Measurements from ENCODE around the gene EYA4. TPM values are rescaled to one million over a fixed set of nuclear protein-coding genes. Genes with fewer than 3 reads are reported as not detected.

The EYA4 gene
- total and polyA plus RNA-seq, 3 experiments from 2014 or later = not detected

GRCh38 chr6:133546098-133546497 lies 304.9 kb downstream of the EYA4 start:
- H3K36me3 Mint-ChIP-seq = no peaks in the 10 kb centered on the region
- CTCF ChIA-PET = no interaction called here

GRCh38 chr6:133547136-133547535 lies 306.0 kb downstream of the EYA4 start:
- DNase-seq = no peak
- ChIA-PET CTCF (no interaction called here), POLR2A (no interaction called here)
- Mint-ChIP-seq H3K36me3 (no peaks in the 10 kb centered on the region), H3K27me3 (peaks cover 6 to 11% of the 10 kb centered on the region in 2 donors), H3K4me1 (no peaks in the 10 kb centered on the region), H3K9me3 (peaks cover 0 to 1% (median 0%) of the 10 kb centered on the region in 5 donors), H3K4me3 (no peak overlapping the region), H3K27ac (peak overlapping the region in 1 of 8 donors; percentile 45)
- no peak overlapping the region for H3K4me3 ChIP-seq (ENCODE audit: low read length)
- no peaks in the 10 kb centered on the region for H3K9me3 ChIP-seq (ENCODE audit: low read length)
- no peaks in the 10 kb centered on the region for H3K36me3 ChIP-seq (ENCODE audit: insufficient read depth, low read length)
- no peaks in the 10 kb centered on the region for H3K27me3 ChIP-seq (ENCODE audit: insufficient read depth, low read length, poor library complexity, severe bottlenecking)
- H3K27ac ChIP-seq (ENCODE audit: low read depth, low read length) = no peak overlapping the region
- H3K4me1 ChIP-seq (ENCODE audit: insufficient read depth, low read length) = no peaks in the 10 kb centered on the region

More at GRCh38 chr6:133546098-133546497, 304.9 kb downstream of the EYA4 start:
- POLR2A ChIA-PET = no interaction called here
- H3K27ac ChIP-seq (ENCODE audit: low read depth, low read length) = no peak overlapping the region
- Mint-ChIP-seq H3K27ac (no peak overlapping the region), H3K4me1 (no peaks in the 10 kb centered on the region), H3K9me3 (peaks cover 0 to 1% (median 0%) of the 10 kb centered on the region in 5 donors), H3K27me3 (peaks cover 4 to 11% of the 10 kb centered on the region in 2 donors), H3K4me3 (no peak overlapping the region)
- no peaks in the 10 kb centered on the region for H3K27me3 ChIP-seq (ENCODE audit: insufficient read depth, low read length, poor library complexity, severe bottlenecking)
- no peaks in the 10 kb centered on the region for H3K4me1 ChIP-seq (ENCODE audit: insufficient read depth, low read length)
- no peak overlapping the region for H3K4me3 ChIP-seq (ENCODE audit: low read length)
- H3K36me3 ChIP-seq (ENCODE audit: insufficient read depth, low read length) = no peaks in the 10 kb centered on the region
- no peak for DNase-seq
- no peaks in the 10 kb centered on the region for H3K9me3 ChIP-seq (ENCODE audit: low read length)

DNA sequence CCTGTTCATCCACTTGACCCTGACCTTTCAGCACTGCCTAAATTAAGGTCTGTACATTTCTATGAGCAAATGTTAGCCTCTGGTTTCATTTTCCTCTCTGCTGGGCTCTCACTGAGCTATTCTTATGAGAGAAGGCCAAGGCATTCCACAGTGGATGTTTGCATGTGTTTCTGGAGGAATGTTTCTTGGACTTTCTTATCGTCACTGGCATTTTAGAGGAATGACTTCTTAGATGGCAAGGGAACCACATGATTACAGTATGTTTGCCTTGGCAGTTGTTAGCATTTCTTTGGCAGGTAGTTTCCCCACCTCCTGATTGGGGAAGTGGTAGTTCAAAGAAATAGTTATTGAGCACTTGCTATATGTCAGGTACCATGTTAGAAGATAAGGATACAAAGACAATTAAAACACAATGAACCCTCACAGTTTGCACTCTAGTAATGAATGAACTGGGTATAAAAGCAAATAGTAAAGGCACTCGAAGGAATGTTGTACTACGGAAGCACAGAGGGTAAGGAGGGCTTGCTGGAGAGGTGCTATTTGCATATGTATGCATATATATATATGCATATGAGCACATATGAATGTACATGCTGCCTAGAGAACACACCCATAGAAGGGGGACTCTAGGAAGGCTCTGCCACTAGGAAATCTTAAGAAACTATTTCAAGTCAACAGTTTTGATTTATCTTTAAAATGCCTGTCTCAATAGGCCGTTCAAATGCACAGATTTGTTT lies 307.4 kb downstream of the EYA4 start:
- Mint-ChIP-seq H3K4me1 (no peaks in the 10 kb centered on the region), H3K4me3 (no peak overlapping the region), H3K36me3 (no peaks in the 10 kb centered on the region), H3K27me3 (peaks cover 0 to 7% of the 10 kb centered on the region in 2 donors), H3K9me3 (no peaks in the 10 kb centered on the region), H3K27ac (peak overlapping the region in 1 of 8 donors; percentile 5)
- H3K9me3 ChIP-seq (ENCODE audit: low read length) = no peaks in the 10 kb centered on the region
- no peaks in the 10 kb centered on the region for H3K36me3 ChIP-seq (ENCODE audit: insufficient read depth, low read length)
- no peak overlapping the region for H3K27ac ChIP-seq (ENCODE audit: low read depth, low read length)
- no peak for DNase-seq
- ChIA-PET POLR2A (no interaction called here), CTCF (no interaction called here)
- no peaks in the 10 kb centered on the region for H3K4me1 ChIP-seq (ENCODE audit: insufficient read depth, low read length)
- no peaks in the 10 kb centered on the region for H3K27me3 ChIP-seq (ENCODE audit: insufficient read depth, low read length, poor library complexity, severe bottlenecking)
- H3K4me3 ChIP-seq (ENCODE audit: low read length) = no peak overlapping the region

DNA sequence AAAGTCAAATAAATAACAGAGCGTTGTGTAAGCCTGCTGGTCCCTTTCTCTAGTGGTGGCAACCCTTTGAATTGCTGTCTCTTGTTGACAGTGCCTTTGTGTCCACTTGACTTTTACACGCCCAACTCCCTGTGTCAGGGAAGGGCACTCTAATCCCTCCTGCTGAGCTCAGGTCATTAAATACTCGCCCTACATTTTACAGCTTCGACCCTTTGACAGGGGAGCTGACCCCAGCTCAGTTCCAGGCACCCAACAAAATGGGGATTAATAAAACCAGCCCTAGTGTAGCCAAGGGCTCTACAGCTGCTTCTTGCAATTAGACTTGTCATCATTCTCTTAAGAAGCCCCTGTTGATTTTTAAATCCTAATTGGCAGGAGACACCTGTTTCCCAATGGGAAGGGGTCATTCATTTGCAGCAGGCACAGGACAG lies 308.2 kb downstream of the EYA4 start:
- no peaks in the 10 kb centered on the region for H3K36me3 ChIP-seq (ENCODE audit: insufficient read depth, low read length)
- Mint-ChIP-seq H3K4me3 (no peak overlapping the region), H3K36me3 (no peaks in the 10 kb centered on the region), H3K4me1 (no peaks in the 10 kb centered on the region), H3K9me3 (no peaks in the 10 kb centered on the region), H3K27ac (no peak overlapping the region), H3K27me3 (peaks cover 0 to 7% of the 10 kb centered on the region in 2 donors)
- H3K4me1 ChIP-seq (ENCODE audit: insufficient read depth, low read length) = no peaks in the 10 kb centered on the region
- H3K27me3 ChIP-seq (ENCODE audit: insufficient read depth, low read length, poor library complexity, severe bottlenecking) = no peaks in the 10 kb centered on the region
- no peaks in the 10 kb centered on the region for H3K9me3 ChIP-seq (ENCODE audit: low read length)
- no peak overlapping the region for H3K27ac ChIP-seq (ENCODE audit: low read depth, low read length)
- ChIA-PET POLR2A (no interaction called here), CTCF (no interaction called here)
- DNase-seq = no peak
- no peak overlapping the region for H3K4me3 ChIP-seq (ENCODE audit: low read length)

- Mint-ChIP-seq H3K27ac (no peak overlapping the region), H3K9me3 (no peaks in the 10 kb centered on the region), H3K4me1 (no peaks in the 10 kb centered on the region), H3K36me3 (no peaks in the 10 kb centered on the region), H3K4me3 (no peak overlapping the region), H3K27me3 (peaks cover 0 to 5% of the 10 kb centered on the region in 2 donors)
- no peaks in the 10 kb centered on the region for H3K36me3 ChIP-seq (ENCODE audit: insufficient read depth, low read length)
- POLR2A ChIA-PET = no interaction called here
- H3K4me1 ChIP-seq (ENCODE audit: insufficient read depth, low read length) = no peaks in the 10 kb centered on the region
- DNase-seq = no peak
- H3K27ac ChIP-seq (ENCODE audit: low read depth, low read length) = no peak overlapping the region
- no peaks in the 10 kb centered on the region for H3K9me3 ChIP-seq (ENCODE audit: low read length)
- CTCF ChIA-PET = no interaction called here
- no peak overlapping the region for H3K4me3 ChIP-seq (ENCODE audit: low read length)
- H3K27me3 ChIP-seq (ENCODE audit: insufficient read depth, low read length, poor library complexity, severe bottlenecking) = no peaks in the 10 kb centered on the region
Measured at GRCh38 chr6:133550026-133550425, 308.9 kb downstream of the EYA4 start.

- Histone ChIP-seq H3K27ac (ENCODE audit: low read depth, low read length) (no peak overlapping the region), H3K4me1 (ENCODE audit: insufficient read depth, low read length) (no peaks in the 10 kb centered on the region), H3K9me3 (ENCODE audit: low read length) (no peaks in the 10 kb centered on the region), H3K4me3 (ENCODE audit: low read length) (no peak overlapping the region), H3K27me3 (ENCODE audit: insufficient read depth, low read length, poor library complexity, severe bottlenecking) (no peaks in the 10 kb centered on the region), H3K36me3 (ENCODE audit: insufficient read depth, low read length) (no peaks in the 10 kb centered on the region)
- ChIA-PET POLR2A (no interaction called here), CTCF (no interaction called here)
- Mint-ChIP-seq H3K36me3 (no peaks in the 10 kb centered on the region), H3K4me1 (no peaks in the 10 kb centered on the region), H3K27me3 (peaks cover 0 to 5% of the 10 kb centered on the region in 2 donors), H3K9me3 (no peaks in the 10 kb centered on the region), H3K27ac (no peak overlapping the region), H3K4me3 (no peak overlapping the region)
- DNase-seq = no peak
Measured at GRCh38 chr6:133551436-133551835, 310.3 kb downstream of the EYA4 start.

GRCh38 chr6:133551847-133552341 lies 310.7 kb downstream of the EYA4 start:
- no peaks in the 10 kb centered on the region for H3K4me1 ChIP-seq (ENCODE audit: insufficient read depth, low read length)
- peaks cover 0 to 5% of the 10 kb centered on the region in 2 donors for H3K27me3 Mint-ChIP-seq
- no peaks in the 10 kb centered on the region for H3K36me3 Mint-ChIP-seq
- no peaks in the 10 kb centered on the region for H3K9me3 ChIP-seq (ENCODE audit: low read length)
- ChIA-PET POLR2A (no interaction called here), CTCF (no interaction called here)
- no peaks in the 10 kb centered on the region for H3K9me3 Mint-ChIP-seq
- H3K4me3 Mint-ChIP-seq = no peak overlapping the region
- H3K27ac Mint-ChIP-seq = no peak overlapping the region
- H3K27ac ChIP-seq (ENCODE audit: low read depth, low read length) = no peak overlapping the region
- no peaks in the 10 kb centered on the region for H3K4me1 Mint-ChIP-seq
- no peaks in the 10 kb centered on the region for H3K36me3 ChIP-seq (ENCODE audit: insufficient read depth, low read length)
- H3K27me3 ChIP-seq (ENCODE audit: insufficient read depth, low read length, poor library complexity, severe bottlenecking) = no peaks in the 10 kb centered on the region
- no peak overlapping the region for H3K4me3 ChIP-seq (ENCODE audit: low read length)
- no peak for DNase-seq

GRCh38 chr6:133553652-133554051 lies 312.5 kb downstream of the EYA4 start:
- DNase-seq = no peak
- no peaks in the 10 kb centered on the region for H3K9me3 ChIP-seq (ENCODE audit: low read length)
- no peaks in the 10 kb centered on the region for H3K36me3 Mint-ChIP-seq

More at GRCh38 chr6:133553652-133554051, 312.5 kb downstream of the EYA4 start:
- no peaks in the 10 kb centered on the region for H3K4me1 Mint-ChIP-seq
- H3K4me3 Mint-ChIP-seq = no peak overlapping the region
- no peak overlapping the region for H3K27ac Mint-ChIP-seq
- CTCF ChIA-PET = no interaction called here
- peaks cover 0 to 4% (median 0%) of the 10 kb centered on the region in 5 donors for H3K9me3 Mint-ChIP-seq
- H3K27me3 Mint-ChIP-seq = peaks cover 0 to 5% of the 10 kb centered on the region in 2 donors
- Histone ChIP-seq H3K27ac (ENCODE audit: low read depth, low read length) (no peak overlapping the region), H3K4me3 (ENCODE audit: low read length) (no peak overlapping the region), H3K4me1 (ENCODE audit: insufficient read depth, low read length) (no peaks in the 10 kb centered on the region), H3K36me3 (ENCODE audit: insufficient read depth, low read length) (no peaks in the 10 kb centered on the region), H3K27me3 (ENCODE audit: insufficient read depth, low read length, poor library complexity, severe bottlenecking) (no peaks in the 10 kb centered on the region)
- POLR2A ChIA-PET = no interaction called here
